ENCODE data around the gene BSG. TPM values are rescaled to one million over a fixed set of nuclear protein-coding genes. Genes with fewer than 3 reads are reported as not detected.

BSG gene
- 772 and 823 TPM in 2 replicates for total RNA-seq (2021)
- Bru-seq, nascent RNA = percentile 80 among the genes with signal in this experiment
- BruChase-seq, experiment 1, labeled RNA remaining after a 2-hour chase = percentile 89 among the genes with signal in this experiment
- BruChase-seq, experiment 2, labeled RNA remaining after a 6-hour chase = percentile 96 among the genes with signal in this experiment
- long read RNA-seq, partial matches to known transcripts = 206 of 2,693 reads
- long read RNA-seq, other reads (novel, unspliced or antisense) = 2,487 of 2,693 reads

DNA sequence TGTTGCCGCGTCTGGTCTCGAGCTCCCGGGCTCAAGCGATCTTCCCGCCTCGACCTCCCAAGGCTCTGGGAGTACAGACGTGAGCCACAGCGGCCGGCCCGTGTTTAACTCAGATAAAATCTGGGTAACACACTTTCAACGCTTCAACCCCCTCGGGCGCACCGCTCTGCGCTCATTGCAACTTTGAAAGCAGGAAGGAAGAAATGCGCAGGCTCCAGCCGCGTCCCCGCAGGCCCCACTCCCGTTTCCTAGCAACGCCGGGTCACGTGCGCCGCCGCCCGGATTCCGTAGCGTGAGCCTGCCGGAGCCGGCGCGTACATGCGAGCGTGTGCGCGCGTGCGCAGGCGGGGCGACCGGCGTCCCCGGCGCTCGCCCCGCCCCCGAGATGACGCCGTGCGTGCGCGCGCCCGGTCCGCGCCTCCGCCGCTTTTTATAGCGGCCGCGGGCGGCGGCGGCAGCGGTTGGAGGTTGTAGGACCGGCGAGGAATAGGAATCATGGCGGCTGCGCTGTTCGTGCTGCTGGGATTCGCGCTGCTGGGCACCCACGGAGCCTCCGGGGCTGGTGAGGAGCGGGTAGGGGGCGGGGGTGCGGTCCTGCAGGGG is at the start of gene BSG:
Gene BSG (plus strand): TSS at position 457 of the 603 bp plus-strand sequence. CDS start 39 bp downstream, at position 496.
- no TSS peak for BruUV-seq (replicated peaks)
- no peaks in the 10 kb centered on the region for H3K9me3 ChIP-seq (ENCODE audit: insufficient read depth, low read depth)
- TF ChIP-seq, protein P1, sequence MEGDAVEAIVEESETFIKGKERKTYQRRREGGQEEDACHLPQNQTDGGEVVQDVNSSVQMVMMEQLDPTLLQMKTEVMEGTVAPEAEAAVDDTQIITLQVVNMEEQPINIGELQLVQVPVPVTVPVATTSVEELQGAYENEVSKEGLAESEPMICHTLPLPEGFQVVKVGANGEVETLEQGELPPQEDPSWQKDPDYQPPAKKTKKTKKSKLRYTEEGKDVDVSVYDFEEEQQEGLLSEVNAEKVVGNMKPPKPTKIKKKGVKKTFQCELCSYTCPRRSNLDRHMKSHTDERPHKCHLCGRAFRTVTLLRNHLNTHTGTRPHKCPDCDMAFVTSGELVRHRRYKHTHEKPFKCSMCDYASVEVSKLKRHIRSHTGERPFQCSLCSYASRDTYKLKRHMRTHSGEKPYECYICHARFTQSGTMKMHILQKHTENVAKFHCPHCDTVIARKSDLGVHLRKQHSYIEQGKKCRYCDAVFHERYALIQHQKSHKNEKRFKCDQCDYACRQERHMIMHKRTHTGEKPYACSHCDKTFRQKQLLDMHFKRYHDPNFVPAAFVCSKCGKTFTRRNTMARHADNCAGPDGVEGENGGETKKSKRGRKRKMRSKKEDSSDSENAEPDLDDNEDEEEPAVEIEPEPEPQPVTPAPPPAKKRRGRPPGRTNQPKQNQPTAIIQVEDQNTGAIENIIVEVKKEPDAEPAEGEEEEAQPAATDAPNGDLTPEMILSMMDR (conservative IDR thresholded peaks at IDR 0.05) = no peak
- TF ChIP-seq EZH2 (IDR thresholded peaks at IDR 0.05; ENCODE audit: low read depth) = no peak
- H3F3A ChIP-seq (ENCODE audit: insufficient read depth, low read depth) = peaks cover 52% of the 10 kb centered on the region
- H3K4me1 ChIP-seq (replicated peaks; ENCODE audit: insufficient read depth) = peaks cover 32% of the 10 kb centered on the region
- DNase-seq = peak; percentile 90 to 98
- H3K36me3 ChIP-seq (ENCODE audit: low read depth) = no peaks in the 10 kb centered on the region
- peaks cover 31% of the 10 kb centered on the region for H4K20me1 ChIP-seq (ENCODE audit: insufficient read depth)
- intact Hi-C loops (cut with micrococcal nuclease; ENCODE audit: unreplicated experiment) = loop anchor here (1.0 to 10.0 kb wide), 3 partner anchors 37 to 353 kb away; partner anchors contain the start of genes ARID3A and PTBP1
- no peaks in the 10 kb centered on the region for H3K9me2 ChIP-seq (ENCODE audit: insufficient read depth)
- H3K4me3 ChIP-seq = peak within 1 kb of the TSS; percentile 97
- H2AFZ ChIP-seq = peak within 1 kb of the TSS; percentile 90
- peak within 1 kb of the TSS; percentile 83 for H3K4me2 ChIP-seq
- POLR2A ChIA-PET (ENCODE audit: unreplicated experiment) = interaction anchor here (0.6 to 1.1 kb wide), 3 partner anchors 16 to 38 kb away, joined by 3 to 28 read pairs (median 4); no protein-coding TSS in a partner anchor
- CTCF ChIA-PET = no interaction called here
- H3K27me3 ChIP-seq (ENCODE audit: insufficient read depth, low read depth) = no peaks in the 10 kb centered on the region
- H3K27ac ChIP-seq = peak within 1 kb of the TSS; percentile 64
- H3K79me2 ChIP-seq (ENCODE audit: low read depth) = peaks cover 47% of the 10 kb centered on the region

DNA sequence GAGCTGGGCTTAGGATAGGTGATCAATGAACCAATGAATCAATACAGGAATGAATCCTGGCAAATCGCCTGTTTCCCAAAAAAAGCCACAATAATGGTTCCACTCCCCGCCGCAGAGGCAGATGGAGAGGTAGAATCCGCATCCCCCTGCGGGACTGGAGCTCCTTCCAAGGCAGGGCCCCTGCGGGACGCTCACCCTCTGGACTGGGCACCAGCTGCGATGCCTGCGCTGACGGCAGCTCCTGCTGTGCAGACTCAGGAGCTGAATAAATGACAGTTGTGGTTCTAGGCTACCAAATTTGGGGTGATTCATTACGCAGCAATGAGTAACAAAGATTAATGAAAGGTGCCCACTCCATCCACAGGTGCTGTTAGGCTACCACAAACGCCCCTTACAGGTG is 49.7 kb upstream of the BSG start:
- Histone ChIP-seq H3K4me2 (no peak overlapping the region), H3K9me2 (ENCODE audit: insufficient read depth) (no peaks in the 10 kb centered on the region), H3K79me2 (ENCODE audit: low read depth) (no peaks in the 10 kb centered on the region), H3K27ac (no peak overlapping the region), H4K20me1 (ENCODE audit: insufficient read depth) (no peaks in the 10 kb centered on the region), H3K9me3 (ENCODE audit: insufficient read depth, low read depth) (no peaks in the 10 kb centered on the region), H2AFZ (no peak overlapping the region), H3F3A (ENCODE audit: insufficient read depth, low read depth) (peaks cover 11% of the 10 kb centered on the region; the same call in 1 of the 2 replicates), H3K36me3 (ENCODE audit: low read depth) (no peaks in the 10 kb centered on the region), H3K4me1 (replicated peaks; ENCODE audit: insufficient read depth) (no peaks in the 10 kb centered on the region), H3K4me3 (no peak overlapping the region), H3K27me3 (ENCODE audit: insufficient read depth, low read depth) (no peaks in the 10 kb centered on the region)
- TF ChIP-seq, protein P1 (conservative IDR thresholded peaks at IDR 0.05) = no peak
- TF ChIP-seq EZH2 (IDR thresholded peaks at IDR 0.05; ENCODE audit: low read depth) = no peak
- BruUV-seq (replicated peaks) = no TSS peak
- ChIA-PET POLR2A (ENCODE audit: unreplicated experiment) (no interaction called here), CTCF (no interaction called here)
- intact Hi-C loops (cut with micrococcal nuclease; ENCODE audit: unreplicated experiment) = no loop called here
- DNase-seq = no peak

DNA sequence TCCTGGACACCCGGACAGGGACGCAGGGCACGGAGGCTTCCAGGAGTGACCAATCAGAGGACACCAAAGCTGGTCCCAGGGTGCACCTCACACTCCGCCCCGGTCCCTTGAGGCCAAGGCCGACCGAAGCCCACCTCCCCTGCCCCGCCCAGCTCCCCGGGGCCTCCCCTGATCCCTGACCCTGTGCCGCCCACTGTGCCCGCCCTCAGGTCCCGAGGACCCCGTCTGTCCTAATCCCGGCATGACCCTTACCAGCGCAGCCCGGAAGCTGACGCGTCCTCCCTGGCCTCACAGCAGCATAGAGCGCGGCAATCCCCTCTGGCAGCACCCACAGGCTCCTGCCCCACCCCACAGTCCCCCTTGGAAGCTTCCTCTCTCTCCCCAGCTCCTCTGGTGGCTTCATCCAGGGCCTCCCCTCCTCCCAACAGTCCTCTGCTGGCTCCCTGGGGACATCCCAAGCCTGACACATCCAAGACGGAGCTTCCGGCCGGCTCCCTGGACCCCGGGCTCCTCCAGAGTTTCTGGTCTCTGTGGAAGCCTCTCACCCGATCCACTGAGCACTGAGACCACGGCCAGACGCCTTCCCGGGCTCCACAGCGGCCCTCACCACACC is 48.2 kb upstream of the BSG start:
- Histone ChIP-seq H3K4me2 (no peak overlapping the region), H4K20me1 (ENCODE audit: insufficient read depth) (no peaks in the 10 kb centered on the region), H3F3A (ENCODE audit: insufficient read depth, low read depth) (peaks cover 17% of the 10 kb centered on the region; the same call in 1 of the 2 replicates), H3K9me3 (ENCODE audit: insufficient read depth, low read depth) (no peaks in the 10 kb centered on the region), H3K36me3 (ENCODE audit: low read depth) (no peaks in the 10 kb centered on the region), H3K4me1 (replicated peaks; ENCODE audit: insufficient read depth) (peaks cover 9% of the 10 kb centered on the region), H3K4me3 (no peak overlapping the region), H2AFZ (no peak overlapping the region), H3K27ac (no peak overlapping the region), H3K79me2 (ENCODE audit: low read depth) (no peaks in the 10 kb centered on the region), H3K27me3 (ENCODE audit: insufficient read depth, low read depth) (no peaks in the 10 kb centered on the region), H3K9me2 (ENCODE audit: insufficient read depth) (no peaks in the 10 kb centered on the region)
- ChIA-PET POLR2A (ENCODE audit: unreplicated experiment) (no interaction called here), CTCF (no interaction called here)
- no peak for TF ChIP-seq EZH2 (IDR thresholded peaks at IDR 0.05; ENCODE audit: low read depth)
- TF ChIP-seq, protein P1 (conservative IDR thresholded peaks at IDR 0.05) = no peak
- intact Hi-C loops (cut with micrococcal nuclease; ENCODE audit: unreplicated experiment) = no loop called here
- BruUV-seq (replicated peaks) = no TSS peak
- no peak for DNase-seq
